ENCODE measurements around the gene PTGDR2. TPM values are rescaled to one million over a fixed set of nuclear protein-coding genes. Genes with fewer than 3 reads are reported as not detected.

Gene PTGDR2
- total RNA-seq, 2 experiments from 2014 or later = 0.19 TPM; not detected in 1

DNA sequence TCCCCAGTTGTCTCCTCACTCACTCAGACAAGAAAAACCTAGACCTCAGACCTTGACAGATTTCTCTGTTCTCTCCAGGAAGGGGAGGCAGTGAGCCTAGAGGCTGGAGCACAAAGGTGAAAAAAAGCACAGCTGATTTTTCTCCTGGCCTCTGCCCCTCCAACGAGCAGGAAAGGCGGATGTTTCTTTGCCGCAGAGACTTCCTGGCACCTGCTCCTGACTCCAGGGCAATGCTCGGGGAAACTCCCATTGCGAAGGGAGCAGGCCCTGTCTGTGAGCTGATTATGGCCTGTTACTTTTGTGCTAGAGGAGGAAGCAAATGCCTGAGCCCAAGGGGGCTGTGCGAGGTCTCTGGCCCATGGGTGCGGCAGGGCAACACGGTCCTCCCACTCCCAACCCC, 45.2 kb downstream of the PTGDR2 start:
- no peak for TF ChIP-seq EZH2phosphoT487 (IDR thresholded peaks at IDR 0.05; ENCODE audit: borderline replicate concordance, low read depth, low read length)
- TF ChIP-seq, protein P1, sequence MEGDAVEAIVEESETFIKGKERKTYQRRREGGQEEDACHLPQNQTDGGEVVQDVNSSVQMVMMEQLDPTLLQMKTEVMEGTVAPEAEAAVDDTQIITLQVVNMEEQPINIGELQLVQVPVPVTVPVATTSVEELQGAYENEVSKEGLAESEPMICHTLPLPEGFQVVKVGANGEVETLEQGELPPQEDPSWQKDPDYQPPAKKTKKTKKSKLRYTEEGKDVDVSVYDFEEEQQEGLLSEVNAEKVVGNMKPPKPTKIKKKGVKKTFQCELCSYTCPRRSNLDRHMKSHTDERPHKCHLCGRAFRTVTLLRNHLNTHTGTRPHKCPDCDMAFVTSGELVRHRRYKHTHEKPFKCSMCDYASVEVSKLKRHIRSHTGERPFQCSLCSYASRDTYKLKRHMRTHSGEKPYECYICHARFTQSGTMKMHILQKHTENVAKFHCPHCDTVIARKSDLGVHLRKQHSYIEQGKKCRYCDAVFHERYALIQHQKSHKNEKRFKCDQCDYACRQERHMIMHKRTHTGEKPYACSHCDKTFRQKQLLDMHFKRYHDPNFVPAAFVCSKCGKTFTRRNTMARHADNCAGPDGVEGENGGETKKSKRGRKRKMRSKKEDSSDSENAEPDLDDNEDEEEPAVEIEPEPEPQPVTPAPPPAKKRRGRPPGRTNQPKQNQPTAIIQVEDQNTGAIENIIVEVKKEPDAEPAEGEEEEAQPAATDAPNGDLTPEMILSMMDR (conservative IDR thresholded peaks at IDR 0.05; ENCODE audit: low read length) = no peak
- no peak for DNase-seq (ENCODE audit: low spot score)
- ChIA-PET CTCF (ENCODE audit: unreplicated experiment) (no interaction called here), POLR2A (no interaction called here)
- Histone ChIP-seq H3K4me3 (ENCODE audit: low read depth, low read length, poor library complexity, severe bottlenecking) (no peak overlapping the region), H3K4me2 (ENCODE audit: low read length) (no peak overlapping the region), H3K36me3 (ENCODE audit: insufficient read depth, low read length) (no peaks in the 10 kb centered on the region), H3K4me1 (ENCODE audit: insufficient read depth, low read length, poor library complexity, severe bottlenecking) (no peaks in the 10 kb centered on the region), H3K9me2 (ENCODE audit: insufficient read depth, low read length) (no peaks in the 10 kb centered on the region), H3K27ac (ENCODE audit: low read depth, low read length, poor library complexity, severe bottlenecking) (no peak overlapping the region), H3K79me2 (ENCODE audit: insufficient read depth, low read depth, low read length) (no peaks in the 10 kb centered on the region), H2AFZ (ENCODE audit: low read length) (no peak overlapping the region), H3K9me3 (ENCODE audit: low read length) (peaks cover 7% of the 10 kb centered on the region; the same call in 1 of the 2 replicates), H4K20me1 (ENCODE audit: insufficient read depth, low read length) (no peaks in the 10 kb centered on the region)
- no TSS peak for BruUV-seq (replicated peaks)
- intact Hi-C loops (cut with micrococcal nuclease; ENCODE audit: unreplicated experiment) = no loop called here

- Histone ChIP-seq H3K36me3 (ENCODE audit: insufficient read depth, low read length) (no peaks in the 10 kb centered on the region), H3K4me3 (ENCODE audit: low read depth, low read length, poor library complexity, severe bottlenecking) (no peak overlapping the region), H3K79me2 (ENCODE audit: insufficient read depth, low read depth, low read length) (no peaks in the 10 kb centered on the region), H3K4me1 (ENCODE audit: insufficient read depth, low read length, poor library complexity, severe bottlenecking) (no peaks in the 10 kb centered on the region), H4K20me1 (ENCODE audit: insufficient read depth, low read length) (no peaks in the 10 kb centered on the region), H3K27ac (ENCODE audit: low read depth, low read length, poor library complexity, severe bottlenecking) (no peak overlapping the region), H2AFZ (ENCODE audit: low read length) (no peak overlapping the region), H3K9me3 (ENCODE audit: low read length) (peaks cover 7% of the 10 kb centered on the region; the same call in 1 of the 2 replicates), H3K4me2 (ENCODE audit: low read length) (no peak overlapping the region), H3K9me2 (ENCODE audit: insufficient read depth, low read length) (no peaks in the 10 kb centered on the region)
- TF ChIP-seq EZH2phosphoT487 (IDR thresholded peaks at IDR 0.05; ENCODE audit: borderline replicate concordance, low read depth, low read length) = no peak
- TF ChIP-seq, protein P1 (conservative IDR thresholded peaks at IDR 0.05; ENCODE audit: low read length) = no peak
- intact Hi-C loops (cut with micrococcal nuclease; ENCODE audit: unreplicated experiment) = no loop called here
- BruUV-seq (replicated peaks) = no TSS peak
- ChIA-PET POLR2A (interaction anchor here (0.6 kb wide), 1 partner anchor 1710 kb away, joined by 8 read pairs; no protein-coding TSS in a partner anchor), CTCF (ENCODE audit: unreplicated experiment) (no interaction called here)
- no peak for DNase-seq (ENCODE audit: low spot score)
Observed at GRCh38 chr11:60810151-60810550, 45.6 kb downstream of the PTGDR2 start.

DNA sequence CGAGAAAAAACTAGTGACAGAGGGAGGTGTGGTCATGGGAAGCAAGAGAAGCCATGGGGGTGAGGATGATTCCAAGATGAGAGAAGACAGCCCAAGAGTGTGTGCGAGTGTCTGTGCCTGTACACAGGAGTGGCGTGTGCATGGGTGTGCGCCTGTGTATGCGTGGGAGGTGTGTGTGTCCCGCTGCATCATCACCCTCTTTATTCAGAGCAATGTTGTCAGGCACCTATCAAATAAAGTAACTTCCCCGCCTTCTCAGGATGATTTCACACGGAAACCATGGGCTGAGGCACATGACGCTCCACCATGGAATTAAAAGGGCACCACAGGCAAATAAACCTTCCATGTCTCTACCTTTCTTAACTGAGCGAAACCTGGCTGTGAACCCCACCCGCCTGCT, 46.1 kb downstream of the PTGDR2 start:
- H2AFZ ChIP-seq (ENCODE audit: low read length) = no peak overlapping the region
- no peaks in the 10 kb centered on the region for H4K20me1 ChIP-seq (ENCODE audit: insufficient read depth, low read length)
- H3K4me2 ChIP-seq (ENCODE audit: low read length) = no peak overlapping the region
- DNase-seq (ENCODE audit: low spot score) = no peak
- H3K9me2 ChIP-seq (ENCODE audit: insufficient read depth, low read length) = no peaks in the 10 kb centered on the region
- no peaks in the 10 kb centered on the region for H3K79me2 ChIP-seq (ENCODE audit: insufficient read depth, low read depth, low read length)
- no peak for TF ChIP-seq EZH2phosphoT487 (IDR thresholded peaks at IDR 0.05; ENCODE audit: borderline replicate concordance, low read depth, low read length)
- TF ChIP-seq, protein P1 (conservative IDR thresholded peaks at IDR 0.05; ENCODE audit: low read length) = no peak
- H3K9me3 ChIP-seq (ENCODE audit: low read length) = peaks cover 7% of the 10 kb centered on the region; the same call in 1 of the 2 replicates
- no peaks in the 10 kb centered on the region for H3K36me3 ChIP-seq (ENCODE audit: insufficient read depth, low read length)
- H3K4me1 ChIP-seq (ENCODE audit: insufficient read depth, low read length, poor library complexity, severe bottlenecking) = no peaks in the 10 kb centered on the region
- BruUV-seq (replicated peaks) = no TSS peak
- intact Hi-C loops (cut with micrococcal nuclease; ENCODE audit: unreplicated experiment) = no loop called here
- ChIA-PET POLR2A (interaction anchor here (0.6 kb wide), 1 partner anchor 1709 kb away, joined by 8 read pairs; no protein-coding TSS in a partner anchor), CTCF (ENCODE audit: unreplicated experiment) (no interaction called here)
- no peak overlapping the region for H3K27ac ChIP-seq (ENCODE audit: low read depth, low read length, poor library complexity, severe bottlenecking)
- no peak overlapping the region for H3K4me3 ChIP-seq (ENCODE audit: low read depth, low read length, poor library complexity, severe bottlenecking)
